GM23248 (cell line): ENCODE measurements around the gene UBE2D1. TPM values are rescaled to one million over a fixed set of nuclear protein-coding genes. Genes with fewer than 3 reads are reported as not detected.

ENCODE experiments used
- DNase-seq: peaks from one replicate; pipeline ENCODE4 v3.0.0-alpha.2; 2015
- H2AFZ ChIP-seq: fragments of 200-600 bp; sonication (generic); 2 replicates; pipeline ENCODE4 v1.6.1; 2016; ENCODE audit warnings: antibody characterized with exemption
- H3F3A ChIP-seq: fragments of 200-600 bp; sonication (generic); 2 replicates; pipeline ENCODE4 v1.6.1; 2016; ENCODE audit warnings: mild to moderate bottlenecking, antibody characterized with exemption, mixed run types; ENCODE audit not compliant: insufficient read depth
- H3K27ac ChIP-seq: fragments of 200-600 bp; sonication (generic); 2 replicates; pipeline ENCODE4 v1.5.1; 2016; ENCODE audit warnings: mild to moderate bottlenecking
- H3K27me3 ChIP-seq: fragments of 200-600 bp; sonication (generic); replicated peaks from 2 replicates; pipeline ENCODE4 v1.6.1; 2016; ENCODE audit warnings: mild to moderate bottlenecking; ENCODE audit not compliant: insufficient read depth
- H3K36me3 ChIP-seq: fragments of 200-600 bp; sonication (generic); 2 replicates; pipeline ENCODE4 v1.6.1; 2016; ENCODE audit warnings: low read depth, mild to moderate bottlenecking
- H3K4me1 ChIP-seq: fragments of 200-600 bp; sonication (generic); 2 replicates; pipeline ENCODE4 v1.6.1; 2016; ENCODE audit warnings: mild to moderate bottlenecking; ENCODE audit not compliant: insufficient read depth
- H3K4me2 ChIP-seq: fragments of 200-600 bp; sonication (generic); one replicate; pipeline ENCODE4 v1.6.1; 2016; ENCODE audit warnings: mild to moderate bottlenecking; ENCODE audit not compliant: unreplicated experiment
- H3K4me3 ChIP-seq: fragments of 200-600 bp; sonication (generic); 2 replicates; pipeline ENCODE4 v1.5.1; 2016; ENCODE audit warnings: mild to moderate bottlenecking
- H3K79me2 ChIP-seq: fragments of 200-600 bp; sonication (generic); 2 replicates; pipeline ENCODE4 v1.6.1; 2016; ENCODE audit warnings: mild to moderate bottlenecking; ENCODE audit not compliant: insufficient read depth
- H3K9ac ChIP-seq: fragments of 200-600 bp; sonication (generic); 2 replicates; pipeline ENCODE4 v1.6.1; 2016; ENCODE audit warnings: mild to moderate bottlenecking
- H3K9me2 ChIP-seq: fragments of 200-600 bp; sonication (generic); 2 replicates; pipeline ENCODE4 v1.6.1; 2016; ENCODE audit warnings: mixed run types, mild to moderate bottlenecking, moderate library complexity; ENCODE audit not compliant: insufficient read depth
- H3K9me3 ChIP-seq: fragments of 200-600 bp; sonication (generic); one replicate; pipeline ENCODE4 v1.6.1; 2017; ENCODE audit warnings: low read depth
- H4K20me1 ChIP-seq: fragments of 200-600 bp; sonication (generic); 2 replicates; pipeline ENCODE4 v1.6.0; 2016; ENCODE audit not compliant: insufficient read depth
- EZH2 ChIP-seq: fragments of 200-600 bp; sonication (generic); IDR thresholded peaks from 2 replicates; pipeline ENCODE4 v1.6.1; 2018; ENCODE audit warnings: antibody characterized with exemption, mild to moderate bottlenecking; ENCODE audit not compliant: insufficient read depth, poor library complexity, severe bottlenecking
- EZH2phosphoT487 ChIP-seq: fragments of 200-600 bp; sonication (generic); IDR thresholded peaks from 2 replicates; pipeline ENCODE4 v1.6.1; 2018; ENCODE audit warnings: antibody characterized with exemption, moderate library complexity, mild to moderate bottlenecking, low read depth; ENCODE audit not compliant: insufficient read depth
- WGBS, 2 experiments: methylation state at CpG; one replicate each; pipeline ENCODE4 v1.1.6; 2015 to 2017; ENCODE audit warnings: low lambda C conversion rate in 2 of 2, low coverage in 1 of 2; ENCODE audit errors: missing lambda C conversion rate in 2 of 2; 5-methylcytosine and 5-hydroxymethylcytosine counted together
- in situ Hi-C: fragments of 300-500 bp; cut with MboI; formaldehyde crosslinking; loops from 2 replicates; pipeline ENCODE4 v1.15.0; 2020
- polyA plus RNA-seq: library from polyadenylated mRNA; unstranded; fragments of >200 nt; fragmentation: Nextera tagmentation; extraction: Ambion mirVana; gene quantifications from 2 replicates; pipeline ENCODE4 v1.2.1, GENCODE V29; 2016
- total RNA-seq: library from RNA; depleted of rRNA; stranded (reverse); fragments of >200 nt; shearing (Covaris generic); gene quantifications from 2 replicates; pipeline ENCODE4 v1.2.3, GENCODE V29; 2014

The UBE2D1 gene
- total and polyA plus RNA-seq, 2 experiments from 2014 or later, result 17.7 to 31.9 TPM

DNA sequence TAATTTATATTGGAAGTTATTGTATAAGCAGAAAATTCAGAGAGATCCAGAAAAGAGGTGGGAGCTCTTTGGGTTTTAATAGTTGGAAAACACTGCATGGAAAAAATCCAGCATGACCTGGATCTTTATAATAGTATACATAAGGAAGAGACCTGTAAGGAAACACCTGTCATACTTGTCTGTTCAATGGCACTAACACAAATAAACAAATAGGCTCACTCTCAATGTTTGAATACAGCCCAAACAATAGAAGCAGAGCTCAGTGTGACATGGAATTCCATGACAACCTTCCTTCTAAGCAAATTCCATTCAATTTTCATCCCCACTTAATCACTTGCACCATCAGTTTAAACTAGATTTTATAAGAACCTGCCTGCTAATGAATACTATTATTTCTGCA is 34.1 kb upstream of the UBE2D1 start:
- Histone ChIP-seq H3K9me2 (no peaks in the 10 kb centered on the region), H2AFZ (no peak overlapping the region), H3K4me1 (no peaks in the 10 kb centered on the region), H3K9ac (no peak overlapping the region), H3K79me2 (no peaks in the 10 kb centered on the region), H3K36me3 (no peaks in the 10 kb centered on the region), H3F3A (no peaks in the 10 kb centered on the region), H3K9me3 (no peaks in the 10 kb centered on the region), H3K27ac (no peak overlapping the region), H3K27me3 (no peaks in the 10 kb centered on the region), H3K4me2 (no peak overlapping the region), H4K20me1 (no peaks in the 10 kb centered on the region), H3K4me3 (no peak overlapping the region)
- no peak for DNase-seq
- in situ Hi-C loops, result no loop called here
- TF ChIP-seq EZH2phosphoT487 (no peak), EZH2 (no peak)

DNA sequence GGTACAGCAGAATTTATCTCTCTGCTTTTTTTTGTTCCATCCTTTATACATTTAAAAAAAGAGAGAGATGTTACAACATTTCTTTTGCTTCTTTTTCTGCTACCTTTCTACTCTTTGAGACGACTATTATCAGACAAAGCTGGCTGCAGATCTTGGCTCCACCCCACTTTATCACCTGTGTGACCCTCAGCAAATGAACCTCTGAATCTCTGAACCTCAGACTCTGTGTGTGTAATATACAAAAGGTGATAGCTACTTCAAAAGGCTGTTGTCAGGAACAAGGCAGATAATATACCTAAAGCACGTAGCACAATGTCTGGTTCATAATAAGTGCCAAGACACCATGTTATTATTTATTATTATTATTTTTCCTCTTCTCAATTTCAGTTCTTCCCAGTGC is 32.6 kb upstream of the UBE2D1 start:
- Histone ChIP-seq H4K20me1 (no peaks in the 10 kb centered on the region), H3K79me2 (no peaks in the 10 kb centered on the region), H3K4me3 (no peak overlapping the region), H3K36me3 (no peaks in the 10 kb centered on the region), H3K9me3 (no peaks in the 10 kb centered on the region), H3F3A (no peaks in the 10 kb centered on the region), H2AFZ (no peak overlapping the region), H3K4me2 (no peak overlapping the region), H3K4me1 (no peaks in the 10 kb centered on the region), H3K9me2 (no peaks in the 10 kb centered on the region), H3K27ac (no peak overlapping the region), H3K27me3 (no peaks in the 10 kb centered on the region), H3K9ac (no peak overlapping the region)
- in situ Hi-C loops, result no loop called here
- no peak for TF ChIP-seq EZH2phosphoT487
- TF ChIP-seq EZH2, result no peak
- no peak for DNase-seq
- 41 to 52% methylated on average over 2 of the region's 2 CpGs for WGBS, 2 experiments

DNA sequence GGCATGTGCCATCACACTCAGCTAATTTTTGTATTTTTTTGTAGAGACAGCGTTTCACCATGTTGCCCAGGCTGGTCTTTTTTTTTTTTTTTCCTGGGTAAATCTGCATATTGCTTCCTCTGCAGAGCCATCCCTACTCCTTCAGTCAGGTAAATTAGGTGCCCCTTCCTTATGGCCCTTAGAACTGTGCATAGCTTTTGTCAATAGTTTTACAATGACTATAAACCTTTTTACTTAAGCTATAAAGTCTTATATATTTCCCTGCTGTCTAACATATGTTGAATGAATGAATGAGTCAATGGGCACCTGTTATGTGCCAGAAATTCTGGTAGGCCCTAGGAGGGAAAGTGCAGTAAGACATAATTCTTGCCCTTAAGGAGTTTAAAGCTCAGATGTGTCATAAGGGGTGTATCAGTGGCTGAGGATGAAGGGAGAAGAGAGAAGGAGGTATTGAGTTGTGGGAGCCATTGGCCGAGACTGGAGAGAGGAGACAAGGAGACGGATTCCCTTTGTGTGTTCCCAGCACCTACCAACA is 30.6 kb upstream of the UBE2D1 start:
- WGBS, 2 experiments, result 64 to 69% methylated on average over 3 of the region's 3 CpGs
- Histone ChIP-seq H3K27me3 (no peaks in the 10 kb centered on the region), H3K79me2 (no peaks in the 10 kb centered on the region), H3F3A (no peaks in the 10 kb centered on the region), H3K9ac (no peak overlapping the region), H2AFZ (no peak overlapping the region), H3K4me1 (no peaks in the 10 kb centered on the region), H3K4me2 (no peak overlapping the region), H3K27ac (no peak overlapping the region), H3K9me3 (no peaks in the 10 kb centered on the region), H3K36me3 (no peaks in the 10 kb centered on the region), H4K20me1 (no peaks in the 10 kb centered on the region), H3K9me2 (no peaks in the 10 kb centered on the region), H3K4me3 (no peak overlapping the region)
- DNase-seq, result no peak
- TF ChIP-seq EZH2 (no peak), EZH2phosphoT487 (no peak)
- in situ Hi-C loops, result no loop called here

DNA sequence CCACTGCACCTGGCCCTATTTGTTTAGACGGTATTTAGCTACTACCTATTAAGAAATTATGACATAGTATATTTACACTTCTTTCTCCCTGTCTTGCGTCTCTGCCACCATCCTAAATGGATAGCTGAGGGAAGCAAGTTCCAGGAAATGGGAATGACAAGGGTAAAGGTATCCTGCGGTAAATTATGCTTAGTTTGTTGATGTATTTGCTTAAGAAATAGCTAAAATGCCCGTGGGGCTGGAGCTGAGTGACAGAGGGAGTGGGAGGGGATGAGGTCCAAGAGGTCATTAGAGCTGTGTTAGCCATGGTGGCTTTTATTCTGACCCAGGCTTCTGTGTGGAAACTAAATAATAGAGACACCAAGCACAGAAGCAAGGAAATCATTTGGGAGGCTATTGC is 29.0 kb upstream of the UBE2D1 start:
- H3K27ac ChIP-seq, result no peak overlapping the region
- H2AFZ ChIP-seq, result no peak overlapping the region
- no peak overlapping the region for H3K9ac ChIP-seq
- no peak overlapping the region for H3K4me3 ChIP-seq
- no peaks in the 10 kb centered on the region for H4K20me1 ChIP-seq
- H3K4me1 ChIP-seq, result no peaks in the 10 kb centered on the region
- no peaks in the 10 kb centered on the region for H3K9me2 ChIP-seq
- in situ Hi-C loops, result no loop called here
- H3F3A ChIP-seq, result no peaks in the 10 kb centered on the region
- 61 to 67% methylated on average over 4 of the region's 4 CpGs for WGBS, 2 experiments
- TF ChIP-seq EZH2phosphoT487 (no peak), EZH2 (no peak)
- DNase-seq, result no peak
- no peak overlapping the region for H3K4me2 ChIP-seq
- no peaks in the 10 kb centered on the region for H3K36me3 ChIP-seq
- H3K27me3 ChIP-seq, result no peaks in the 10 kb centered on the region
- H3K79me2 ChIP-seq, result no peaks in the 10 kb centered on the region
- no peaks in the 10 kb centered on the region for H3K9me3 ChIP-seq

DNA sequence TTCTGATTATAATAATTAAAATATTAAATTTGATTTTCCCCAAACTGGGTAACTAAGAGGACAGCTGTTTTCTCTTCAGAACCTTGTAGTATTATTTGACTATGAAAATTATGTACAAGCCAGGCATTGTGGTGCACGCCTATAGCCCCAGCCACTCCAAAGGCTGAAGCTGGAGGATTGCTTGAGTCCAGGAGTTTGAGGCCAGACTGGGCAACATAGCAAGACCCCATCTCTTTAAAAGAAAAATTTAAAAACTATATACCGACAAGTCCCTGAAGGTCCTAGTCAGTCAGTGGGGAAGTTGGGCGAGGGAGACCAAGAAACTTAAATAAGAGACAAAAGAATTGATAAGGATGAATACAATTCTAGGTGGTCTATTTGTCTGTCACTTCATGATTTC is 27.1 kb upstream of the UBE2D1 start:
- in situ Hi-C loops, result no loop called here
- H3K9me2 ChIP-seq, result no peaks in the 10 kb centered on the region
- H3K27me3 ChIP-seq, result no peaks in the 10 kb centered on the region
- H3F3A ChIP-seq, result no peaks in the 10 kb centered on the region
- no peak overlapping the region for H2AFZ ChIP-seq
- WGBS, 2 experiments, result 47 to 64% methylated on average over 3 of the region's 3 CpGs
- DNase-seq, result no peak
- no peaks in the 10 kb centered on the region for H3K36me3 ChIP-seq
- H3K4me1 ChIP-seq, result no peaks in the 10 kb centered on the region
- no peaks in the 10 kb centered on the region for H4K20me1 ChIP-seq
- TF ChIP-seq EZH2, result no peak
- TF ChIP-seq EZH2phosphoT487, result no peak
- no peak overlapping the region for H3K9ac ChIP-seq
- no peaks in the 10 kb centered on the region for H3K9me3 ChIP-seq
- no peaks in the 10 kb centered on the region for H3K79me2 ChIP-seq
- no peak overlapping the region for H3K4me2 ChIP-seq
- H3K4me3 ChIP-seq, result no peak overlapping the region
- no peak overlapping the region for H3K27ac ChIP-seq
